LNCAP (cell line): ENCODE data around the gene ZSCAN12.
A peak's percentile ranks its signal among the peaks of the same experiment; 100 is the strongest.

Experiments used
- TF ChIP-seq, protein P1 (sequence below): fragments of 450-650 bp; IDR thresholded peaks from 2 replicates; pipeline ENCODE4 v1.5.1; 2017; ENCODE audit warnings: mild to moderate bottlenecking

The ZSCAN12 gene

DNA sequence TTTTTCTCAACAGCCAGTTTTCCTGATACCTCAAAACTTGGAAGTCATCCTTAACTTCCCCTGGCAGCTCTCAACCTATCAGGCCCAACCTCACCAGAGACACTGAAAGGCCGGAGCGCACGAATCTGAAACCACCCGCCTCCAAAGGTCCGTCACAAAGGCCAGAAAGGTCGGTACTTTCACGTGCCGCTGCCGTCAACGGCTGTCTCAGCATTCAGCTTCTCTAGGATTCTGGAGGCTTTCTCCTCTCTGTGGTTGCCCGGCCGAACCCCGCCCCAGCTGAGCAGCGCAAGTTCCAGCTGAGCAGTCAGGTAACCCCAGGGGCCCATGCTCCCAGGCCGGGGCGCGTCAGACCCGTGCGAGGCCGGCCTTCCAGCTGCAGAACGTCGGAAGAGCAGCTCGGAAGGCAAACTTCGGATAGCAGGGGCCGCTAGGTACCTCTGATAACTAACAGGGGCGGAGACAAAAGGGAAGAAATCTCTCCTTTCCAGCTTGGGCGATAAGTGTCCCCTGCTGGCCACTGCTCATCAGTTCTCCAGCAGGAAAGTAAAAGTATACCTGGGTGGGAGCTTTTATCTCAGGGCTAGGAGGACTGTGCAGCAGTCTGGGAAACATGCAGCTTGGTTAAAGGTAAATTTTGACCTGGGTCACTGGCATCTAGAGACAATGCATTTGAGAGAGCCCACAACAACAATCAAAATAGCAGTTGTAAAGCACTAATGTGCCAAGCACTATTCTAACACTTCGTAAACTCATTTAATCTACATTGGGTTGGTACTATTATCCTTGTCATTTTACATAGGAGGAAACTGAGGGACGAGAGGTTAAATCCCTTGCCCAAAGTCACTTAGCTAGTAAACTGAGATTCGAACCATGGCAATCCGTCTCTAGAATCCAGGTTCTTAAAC is 16.1 kb downstream of the ZSCAN12 start:
- TF ChIP-seq, protein P1, sequence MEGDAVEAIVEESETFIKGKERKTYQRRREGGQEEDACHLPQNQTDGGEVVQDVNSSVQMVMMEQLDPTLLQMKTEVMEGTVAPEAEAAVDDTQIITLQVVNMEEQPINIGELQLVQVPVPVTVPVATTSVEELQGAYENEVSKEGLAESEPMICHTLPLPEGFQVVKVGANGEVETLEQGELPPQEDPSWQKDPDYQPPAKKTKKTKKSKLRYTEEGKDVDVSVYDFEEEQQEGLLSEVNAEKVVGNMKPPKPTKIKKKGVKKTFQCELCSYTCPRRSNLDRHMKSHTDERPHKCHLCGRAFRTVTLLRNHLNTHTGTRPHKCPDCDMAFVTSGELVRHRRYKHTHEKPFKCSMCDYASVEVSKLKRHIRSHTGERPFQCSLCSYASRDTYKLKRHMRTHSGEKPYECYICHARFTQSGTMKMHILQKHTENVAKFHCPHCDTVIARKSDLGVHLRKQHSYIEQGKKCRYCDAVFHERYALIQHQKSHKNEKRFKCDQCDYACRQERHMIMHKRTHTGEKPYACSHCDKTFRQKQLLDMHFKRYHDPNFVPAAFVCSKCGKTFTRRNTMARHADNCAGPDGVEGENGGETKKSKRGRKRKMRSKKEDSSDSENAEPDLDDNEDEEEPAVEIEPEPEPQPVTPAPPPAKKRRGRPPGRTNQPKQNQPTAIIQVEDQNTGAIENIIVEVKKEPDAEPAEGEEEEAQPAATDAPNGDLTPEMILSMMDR: peak; percentile 71

DNA sequence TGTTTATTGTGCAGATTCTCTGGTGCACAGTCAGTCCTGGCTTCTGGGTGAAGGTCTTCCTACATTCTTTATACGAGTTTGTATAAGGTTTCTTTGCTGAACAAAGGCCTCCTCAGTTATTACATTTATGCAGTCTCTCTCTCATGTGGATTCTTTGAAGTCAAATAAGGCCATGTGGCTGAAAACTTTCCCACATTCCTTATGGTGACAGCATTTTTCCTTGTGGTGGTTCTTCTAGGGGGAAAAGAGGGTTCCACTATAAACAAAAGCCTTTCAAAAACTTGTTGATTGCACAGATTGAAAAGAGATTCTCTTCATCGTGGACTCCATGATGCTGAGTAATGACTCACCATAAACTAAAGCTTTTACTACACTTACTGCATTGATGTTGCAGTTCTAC is 19.2 kb downstream of the ZSCAN12 start:
- TF ChIP-seq, protein P1: no peak

DNA sequence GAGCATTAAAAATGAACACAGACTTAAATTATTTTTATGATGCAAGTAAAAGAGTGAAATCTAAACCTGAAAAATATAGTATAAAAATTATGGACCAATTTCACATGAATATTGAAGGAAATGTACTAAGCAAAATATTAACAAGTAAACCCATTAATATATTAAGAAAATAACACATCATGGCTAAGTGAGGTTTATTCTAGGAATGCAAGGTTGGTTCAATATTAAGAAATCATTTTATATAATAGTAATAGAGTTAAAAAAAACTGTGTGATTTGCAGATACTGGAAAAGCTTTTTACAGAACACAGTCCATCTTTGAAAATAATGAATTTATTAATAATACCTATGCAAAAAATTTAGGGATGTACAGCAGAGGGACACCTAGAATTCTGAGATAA is 20.9 kb downstream of the ZSCAN12 start:
- TF ChIP-seq, protein P1: no peak

DNA sequence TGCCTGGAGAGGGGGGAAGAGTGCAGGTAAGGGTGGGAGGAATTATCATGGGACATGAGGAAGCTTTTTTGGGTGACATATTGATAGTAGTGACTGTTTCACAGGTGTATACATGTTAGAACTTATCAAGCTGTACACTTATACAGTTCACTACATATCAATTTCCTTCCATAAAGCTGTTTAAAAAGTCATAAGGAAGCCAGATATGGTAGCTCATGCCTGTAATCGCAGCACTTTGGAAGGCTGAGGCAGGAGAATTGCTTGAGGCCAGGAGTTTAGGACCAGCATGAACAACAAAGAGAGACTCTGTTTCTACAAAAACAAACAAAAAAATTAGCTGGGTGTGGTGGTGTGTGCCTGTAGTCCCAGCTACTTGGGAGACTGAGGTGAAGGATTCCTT is 21.7 kb downstream of the ZSCAN12 start:
- TF ChIP-seq, protein P1: no peak

DNA sequence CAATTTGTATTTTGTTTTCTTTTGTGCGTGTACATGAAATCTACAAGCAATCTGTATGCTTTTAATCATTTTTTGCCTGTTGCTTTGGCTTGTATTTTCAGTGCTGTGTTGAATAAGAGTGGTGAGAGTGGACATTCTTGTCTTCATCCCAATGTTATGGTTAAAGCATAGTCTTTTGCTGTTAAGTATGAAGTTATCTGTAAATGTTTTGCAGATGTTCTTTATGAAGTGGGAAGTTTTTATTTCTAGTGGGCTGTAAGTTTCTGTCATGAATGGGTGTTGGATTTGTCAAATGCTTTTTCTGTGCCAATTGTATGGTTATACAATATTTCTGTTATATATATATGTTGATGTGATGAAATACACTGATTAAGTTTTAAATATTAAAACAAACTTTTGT is 25.6 kb downstream of the ZSCAN12 start:
- TF ChIP-seq, protein P1: no peak

DNA sequence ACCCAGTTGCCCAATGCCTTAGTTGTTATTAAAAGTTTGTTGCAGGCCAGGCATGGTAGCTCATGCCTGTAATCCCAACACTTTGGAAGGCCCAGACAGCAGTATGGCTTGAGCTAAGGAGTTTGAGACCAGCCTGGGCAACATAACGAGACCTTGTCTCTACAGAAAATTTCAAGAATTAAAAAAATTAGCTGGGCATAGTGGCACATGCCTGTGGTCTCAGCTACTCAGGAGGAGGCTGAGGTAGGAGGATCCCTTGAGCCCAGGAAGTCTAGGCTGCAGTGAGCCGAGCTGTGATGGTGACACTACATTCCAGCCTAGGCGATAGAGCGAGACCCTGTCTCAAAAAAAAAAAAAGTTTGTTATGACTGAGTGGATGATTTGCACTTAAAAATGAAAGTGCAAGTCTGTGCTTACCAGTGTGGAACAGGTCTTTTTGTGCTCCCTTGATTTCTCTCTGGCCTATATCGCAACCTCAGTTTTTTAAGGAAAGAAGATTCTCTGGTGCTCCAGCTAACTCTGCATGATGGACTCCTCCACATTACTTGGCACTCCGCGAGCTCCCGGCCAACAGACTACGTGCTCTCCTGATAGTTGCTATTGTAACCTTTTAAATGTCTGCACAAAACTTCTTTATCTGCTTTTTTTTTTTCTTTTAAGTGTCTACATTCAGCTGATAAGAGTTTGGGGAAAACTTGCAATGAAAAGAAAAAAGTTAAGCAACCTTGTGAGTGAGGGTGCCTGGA is 27.7 kb downstream of the ZSCAN12 start:
- TF ChIP-seq, protein P1: no peak

DNA sequence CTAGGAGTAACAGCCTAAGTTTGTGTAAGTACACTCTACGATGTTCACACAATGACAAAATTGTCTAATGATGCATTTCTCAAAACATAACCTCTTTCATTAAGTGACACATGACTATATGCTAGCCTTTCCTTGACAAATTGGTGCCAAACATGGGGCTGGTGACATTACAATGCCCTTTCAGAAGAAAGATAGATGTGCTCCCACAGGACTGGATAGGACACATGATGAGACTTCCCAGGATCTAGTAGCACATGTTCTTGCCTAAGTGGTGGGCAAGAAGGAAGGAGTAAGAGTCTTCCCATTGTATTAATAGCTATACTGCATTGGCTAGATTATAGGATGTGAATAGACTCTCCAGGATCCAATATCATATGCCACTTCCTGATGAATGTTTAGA is 28.3 kb downstream of the ZSCAN12 start:
- TF ChIP-seq, protein P1: no peak
